Vagina (tissue), 2 donors: ENCODE measurements around the gene SPOCK1.

Experiments
- CTCF ChIP-seq, 3 experiments: fragments of 450-650 bp in 2 of 3; fragments of 200-600 bp in 1 of 3; sonication (generic) in 1 of 3; IDR thresholded peaks; one replicate each; pipeline ENCODE4 v1.5.1; 2017 to 2019; ENCODE audit warnings: antibody characterized with exemption in 3 of 3, mild to moderate bottlenecking in 2 of 3, moderate library complexity in 2 of 3
- POLR2A ChIP-seq, 2 donors: fragments of 450-650 bp; IDR thresholded peaks; one replicate each; pipeline ENCODE4 v1.6.1; 2017; ENCODE audit warnings: antibody characterized with exemption in 2 of 2, mild to moderate bottlenecking in 2 of 2, moderate library complexity in 2 of 2

- no peak for TF ChIP-seq CTCF (IDR thresholded peaks at IDR 0.05)
- TF ChIP-seq POLR2A (IDR thresholded peaks at IDR 0.05): no peak
These were observed 514.2 kb downstream of the SPOCK1 start for GRCh38 chr5:136984772-136985446.
